H1 (cell line): ENCODE measurements around the gene SRR. TPM values are rescaled to one million over a fixed set of nuclear protein-coding genes. Genes with fewer than 3 reads are reported as not detected.

Experiments used
- CTCF ChIA-PET: fragments of 300-600 bp; sonication (Branson Sonifier 250); formaldehyde crosslinking; loops from one replicate; lab custom pipeline; 2021; ENCODE audit not compliant: partially characterized antibody; lab: Charles Lee
- POLR2A ChIA-PET: fragments of 300-600 bp; sonication (Branson Sonifier 250); formaldehyde crosslinking; loops from one replicate; lab custom pipeline; 2021; ENCODE audit warnings: inconsistent platforms; ENCODE audit not compliant: partially characterized antibody; lab: Charles Lee
- DNase-seq, 2 experiments: peaks; one replicate each; pipeline versions ENCODE4 v3.0.0 to v3.0.0-alpha.2; 2010 to 2022; ENCODE audit warnings: low spot score in 2 of 2, low read depth in 1 of 2, mixed read lengths in 1 of 2
- FAIRE-seq: peaks from 2 replicates; lab custom pipeline; 2011; peaks lifted over from hg19 to GRCh38; lab: Jason Lieb, UNC
- H2AFZ ChIP-seq: 2 replicates; pipeline ENCODE4 v1.8.1; 2012; ENCODE audit warnings: low read length, inconsistent platforms
- H2AK5ac ChIP-seq: 2 replicates; pipeline ENCODE4 v1.6.1; 2013; ENCODE audit warnings: low read depth, low read length
- H2BK120ac ChIP-seq: replicated peaks from 2 replicates; pipeline ENCODE3; 2013; ENCODE audit warnings: low read depth, low read length, inconsistent platforms
- H2BK12ac ChIP-seq: 2 replicates; pipeline ENCODE4 v1.6.1; 2013; ENCODE audit warnings: low read depth, low read length
- H2BK15ac ChIP-seq: 2 replicates; pipeline ENCODE4 v1.6.1; 2013; ENCODE audit warnings: low read length
- H2BK20ac ChIP-seq: 2 replicates; pipeline ENCODE4 v1.6.1; 2013; ENCODE audit warnings: low read length
- H2BK5ac ChIP-seq: 2 replicates; pipeline ENCODE4 v1.6.1; 2013; ENCODE audit warnings: low read depth, low read length
- H3K14ac ChIP-seq: 2 replicates; pipeline ENCODE4 v1.6.1; 2013; ENCODE audit warnings: inconsistent platforms; ENCODE audit not compliant: insufficient read length
- H3K18ac ChIP-seq: 2 replicates; pipeline ENCODE4 v1.6.1; 2013; ENCODE audit warnings: low read length; ENCODE audit errors: extremely low read depth
- H3K23ac ChIP-seq: 2 replicates; pipeline ENCODE4 v1.6.1; 2013; ENCODE audit warnings: inconsistent platforms; ENCODE audit not compliant: insufficient read length
- H3K23me2 ChIP-seq: 2 replicates; pipeline ENCODE4 v1.6.1; 2013; ENCODE audit warnings: low read depth, low read length
- H3K27ac ChIP-seq: 2 replicates; pipeline ENCODE4 v1.6.1; 2011; ENCODE audit warnings: low read depth, low read length, inconsistent platforms
- H3K27me3 ChIP-seq, 4 experiments: replicated peaks in 1 of 4; 1 replicate in 1 of 4; 2 replicates in 3 of 4; pipeline versions ENCODE4 v1.6.1 to v1.8.1; 2011 to 2013; ENCODE audit warnings: low read length in 3 of 4, mild to moderate bottlenecking in 3 of 4, inconsistent platforms in 2 of 4, mixed read lengths in 2 of 4, moderate library complexity in 1 of 4; ENCODE audit not compliant: control insufficient read depth in 3 of 4, insufficient read depth in 3 of 4; ENCODE audit errors: extremely low read depth in 1 of 4
- H3K36me3 ChIP-seq, 4 experiments: 2 replicates each; pipeline versions ENCODE4 v1.6.1 to v1.8.1; 2011 to 2013; ENCODE audit warnings: mild to moderate bottlenecking in 4 of 4, low read length in 3 of 4, moderate library complexity in 2 of 4, control low read depth in 1 of 4, inconsistent platforms in 1 of 4; ENCODE audit not compliant: insufficient read depth in 4 of 4, control insufficient read depth in 2 of 4
- H3K4ac ChIP-seq: replicated peaks from 2 replicates; pipeline ENCODE3; 2013; ENCODE audit warnings: low read length, low read depth, mixed read lengths, inconsistent platforms; ENCODE audit not compliant: insufficient read length
- H3K4me1 ChIP-seq, 4 experiments: replicated peaks in 1 of 4; 1 replicate in 1 of 4; 2 replicates in 3 of 4; pipeline versions ENCODE4 v1.6.1 to v1.8.1; 2011 to 2013; ENCODE audit warnings: low read length in 3 of 4, inconsistent platforms in 2 of 4, mixed read lengths in 1 of 4; ENCODE audit not compliant: insufficient read depth in 4 of 4, control insufficient read depth in 3 of 4
- H3K4me2 ChIP-seq, 2 experiments: 2 replicates each; pipeline versions ENCODE4 v1.6.1 to v1.8.1; 2011 to 2013; ENCODE audit warnings: low read depth in 2 of 2, low read length in 2 of 2, control low read depth in 1 of 2, inconsistent platforms in 1 of 2, mild to moderate bottlenecking in 1 of 2; ENCODE audit not compliant: insufficient read depth in 1 of 2
- H3K4me3 ChIP-seq, 4 experiments: fragments of 200-600, 300-600 bp in 1 of 4; sonication (generic), shearing (Covaris generic), sonication (Bioruptor Twin) in 1 of 4; 2 replicates each; pipeline versions ENCODE4 v1.5.1 to v1.8.1; 2011 to 2016; ENCODE audit warnings: low read length in 4 of 4, low read depth in 3 of 4, control low read depth in 2 of 4, inconsistent platforms in 2 of 4, mild to moderate bottlenecking in 2 of 4, mixed read lengths in 1 of 4, moderate library complexity in 1 of 4; ENCODE audit not compliant: insufficient read depth in 2 of 4; ENCODE audit errors: extremely low read depth in 1 of 4
- H3K56ac ChIP-seq: replicated peaks from 2 replicates; pipeline ENCODE3; 2013; ENCODE audit warnings: low read depth, mild to moderate bottlenecking, mixed read lengths, low read length, inconsistent platforms; ENCODE audit not compliant: insufficient read length
- H3K79me1 ChIP-seq: 2 replicates; pipeline ENCODE4 v1.6.1; 2013; ENCODE audit warnings: low read depth, low read length, control low read depth
- H3K79me2 ChIP-seq, 2 experiments: 2 replicates each; pipeline versions ENCODE4 v1.6.1 to v1.8.1; 2012 to 2013; ENCODE audit warnings: low read length in 2 of 2, mild to moderate bottlenecking in 2 of 2, inconsistent platforms in 1 of 2; ENCODE audit not compliant: insufficient read depth in 2 of 2, control insufficient read depth in 1 of 2
- H3K9ac ChIP-seq, 4 experiments: replicated peaks in 1 of 4; 1 replicate in 1 of 4; 2 replicates in 3 of 4; pipeline versions ENCODE4 v1.6.1 to v1.8.1; 2011 to 2013; ENCODE audit warnings: low read depth in 3 of 4, low read length in 3 of 4, control low read depth in 2 of 4, mild to moderate bottlenecking in 2 of 4, moderate library complexity in 2 of 4, inconsistent platforms in 1 of 4; ENCODE audit errors: extremely low read depth in 1 of 4
- H3K9me3 ChIP-seq, 2 experiments: 2 replicates each; pipeline versions ENCODE4 v1.6.1 to v1.8.1; 2012 to 2013; ENCODE audit warnings: mild to moderate bottlenecking in 2 of 2, moderate library complexity in 2 of 2, control low read depth in 1 of 2, inconsistent platforms in 1 of 2, low read depth in 1 of 2, low read length in 1 of 2, mixed read lengths in 1 of 2; ENCODE audit not compliant: insufficient read depth in 2 of 2
- H4K20me1 ChIP-seq, 2 experiments: replicated peaks in 1 of 2; 2 replicates each; pipeline versions ENCODE3 to v1.8.1; 2011 to 2013; ENCODE audit warnings: inconsistent platforms in 2 of 2, low read length in 2 of 2, mild to moderate bottlenecking in 1 of 2; ENCODE audit not compliant: insufficient read depth in 2 of 2, control insufficient read depth in 1 of 2
- H4K5ac ChIP-seq: 2 replicates; pipeline ENCODE4 v1.6.1; 2013; ENCODE audit warnings: low read length, low read depth, mixed read lengths, inconsistent platforms; ENCODE audit not compliant: insufficient read length
- H4K8ac ChIP-seq: 2 replicates; pipeline ENCODE4 v1.8.0; 2013; ENCODE audit warnings: mild to moderate bottlenecking, moderate library complexity, low read length, inconsistent platforms; ENCODE audit not compliant: insufficient read depth; ENCODE audit errors: extremely low read depth
- H4K91ac ChIP-seq: replicated peaks from 2 replicates; pipeline ENCODE3; 2013; ENCODE audit warnings: low read length, mixed read lengths, inconsistent platforms; ENCODE audit not compliant: insufficient read length
- CHD1 ChIP-seq: IDR thresholded peaks from 2 replicates; pipeline ENCODE4 v1.6.1; 2012; ENCODE audit warnings: low read depth, low read length, improper control_type of control experiment
- CTBP2 ChIP-seq: IDR thresholded peaks from 2 replicates; pipeline ENCODE4 v1.7.0; 2011; ENCODE audit warnings: borderline replicate concordance, mild to moderate bottlenecking, moderate library complexity, mixed read lengths, low read length; ENCODE audit not compliant: insufficient read depth, insufficient read length
- E2F6 ChIP-seq: IDR thresholded peaks from 2 replicates; pipeline ENCODE4 v1.6.1; 2012; ENCODE audit warnings: inconsistent platforms
- POLR2A ChIP-seq, 2 experiments: IDR thresholded peaks; 1 replicate in 1 of 2; 2 replicates in 1 of 2; pipeline ENCODE4 v1.6.1; 2011; ENCODE audit warnings: low read depth in 2 of 2, low read length in 2 of 2, mild to moderate bottlenecking in 2 of 2; ENCODE audit errors: control extremely low read depth in 1 of 2
- RBBP5 ChIP-seq: IDR thresholded peaks from 2 replicates; pipeline ENCODE4 v1.7.1; 2012; ENCODE audit warnings: low read depth, mild to moderate bottlenecking, inconsistent platforms, low read length, moderate library complexity, borderline replicate concordance
- SIN3A ChIP-seq, 2 experiments: IDR thresholded peaks in 1 of 2; conservative IDR thresholded peaks in 1 of 2; 2 replicates each; pipeline ENCODE4 v1.6.1; 2011 to 2012; ENCODE audit warnings: low read length in 2 of 2, improper control_type of control experiment in 1 of 2, low read depth in 1 of 2, mild to moderate bottlenecking in 1 of 2
- WGBS, 2 experiments: shearing (Covaris generic) in 1 of 2; methylation state at CpG; one replicate each; pipeline versions ENCODE4 v1.1.6 to v1.1.7; 2013 to 2015; ENCODE audit warnings: low lambda C conversion rate in 2 of 2, mixed read lengths in 2 of 2, inconsistent platforms in 1 of 2, low coverage in 1 of 2, missing lambda C conversion rate in 1 of 2; ENCODE audit not compliant: insufficient replicate concordance in 2 of 2, insufficient coverage in 1 of 2, insufficient read length in 1 of 2; ENCODE audit errors: extremely low coverage in 1 of 2, missing lambda C conversion rate in 1 of 2; 5-methylcytosine and 5-hydroxymethylcytosine counted together
- polyA plus RNA-seq, 7 experiments: library from polyadenylated mRNA; depleted of rRNA in 3 of 7; stranded (reverse) in 5 of 7; unstranded in 2 of 7; fragments of >200 nt in 5 of 7; fragments of 200-250 nt in 2 of 7; gene quantifications; 1 replicate in 5 of 7; 2 replicates in 1 of 7; 4 replicates in 1 of 7; pipeline versions ENCODE4 v1.2.1 to v1.2.3, GENCODE V29; 2011 to 2013; ENCODE audit warnings: missing spikeins in 2 of 7, mixed read lengths in 2 of 7
- total RNA-seq: library from RNA; stranded (reverse); fragmentation: NEBNext Ultra II Directional; extraction: Animal tissue kit (Norgen Biotek cat#: 25700); gene quantifications from 2 replicates; pipeline ENCODE4 v1.2.1, GENCODE V29; 2021

The SRR gene
- total and polyA plus RNA-seq, 2 of the 8 experiments (the other 6 are each of a cell fraction or from before 2014, with no cell fraction given) = 3.6 to 4.5 TPM

GRCh38 chr17:2302778-2303203 is 959 bp upstream of the SRR start:
- Histone ChIP-seq H4K91ac (peak overlapping the region; percentile 7), H3K79me1 (no peaks in the 10 kb centered on the region; the same call in 1 of the 2 replicates), H4K5ac (no peak overlapping the region), H3K56ac (no peak overlapping the region), H2BK120ac (no peak overlapping the region), H3K23me2 (peaks cover 3% of the 10 kb centered on the region), H3K4me1 (peaks cover 0 to 2% (median 0%) of the 10 kb centered on the region in 4 experiments; a peak in 2 of 7 replicates), H3K79me2 (peaks cover 0 to 15% of the 10 kb centered on the region in 2 experiments; a peak in 3 of 4 replicates), H2BK20ac (no peak overlapping the region), H3K9ac (peak overlapping the region; percentile 74 to 90 (median 82)), H3K27ac (peak overlapping the region; percentile 82; the same call in 1 of the 2 replicates), H2BK12ac (no peak overlapping the region), H3K36me3 (peaks cover 0 to 15% (median 5%) of the 10 kb centered on the region in 4 experiments; a peak in 5 of 8 replicates), H4K20me1 (peaks cover 0 to 9% of the 10 kb centered on the region in 2 experiments), H3K27me3 (no peaks in the 10 kb centered on the region), H3K4me2 (peak overlapping the region; percentile 70 to 72), H3K4ac (no peak overlapping the region), H2AFZ (no peak overlapping the region), H2BK5ac (no peak overlapping the region), H3K14ac (no peak overlapping the region), H2BK15ac (no peak overlapping the region), H4K8ac (peak overlapping the region; percentile 78; the same call in 1 of the 2 replicates), H3K9me3 (no peaks in the 10 kb centered on the region), H3K4me3 (peak overlapping the region; percentile 69 to 93 (median 90)), H2AK5ac (no peak overlapping the region), H3K23ac (no peak overlapping the region), H3K18ac (no peak overlapping the region)
- POLR2A ChIA-PET = interaction anchor here (0.6 to 3.5 kb wide), 21 partner anchors 7 to 460 kb away, joined by 3 to 21 read pairs (median 3); partner anchors contain the start of genes RTN4RL1 and TSR1
- no peak for TF ChIP-seq CTBP2
- no peak for TF ChIP-seq RBBP5
- TF ChIP-seq E2F6 = 0 out of 2 replicates have a peak, but pooled peaks have one; percentile 8
- no peak for TF ChIP-seq POLR2A (IDR thresholded peaks at IDR 0.05; ENCODE audit: control extremely low read depth in 1 of 2, low read depth in 2 of 2, low read length in 2 of 2)
- no peak for TF ChIP-seq CHD1
- peak in 1 of 2 experiments; percentile 12; a peak in 1 of 4 replicates for TF ChIP-seq SIN3A (conservative IDR thresholded peaks at IDR 0.05 in 1 of 2, IDR thresholded peaks at IDR 0.05 in 1 of 2; ENCODE audit: low read depth in 1 of 2, low read length in 2 of 2)
- WGBS, 2 experiments = 5% methylated on average over 12 of the region's 12 CpGs; no CpG with 5 or more reads in 1 of the 2 experiments
- CTCF ChIA-PET = no interaction called here
- no peak for FAIRE-seq
- no peak for DNase-seq
